HCT116 (cell line): ENCODE measurements around the gene ALDH1A2. TPM values are rescaled to one million over a fixed set of nuclear protein-coding genes. Genes with fewer than 3 reads are reported as not detected.
A peak's percentile ranks its signal among the peaks of the same experiment; 100 is the strongest.

ENCODE experiments used
- ATAC-seq: fragments of 200-7000 bp; cut with Tn5 transposase; 2 replicates; pipeline ENCODE4 v1.9.1; 2020; ENCODE audit warnings: mild to moderate bottlenecking, moderate library complexity
- BruUV-seq: library from RNA; stranded (reverse); fragments of 400-500 nt; replicated peaks from 2 replicates; lab custom pipeline; 2021; lab: Mats Ljungman, UMichigan
- CTCF ChIA-PET: fragments of 300-600 bp; sonication (Branson Sonifier 250); formaldehyde crosslinking; loops from one replicate; lab custom pipeline; 2021; ENCODE audit warnings: antibody characterized with exemption; lab: Charles Lee
- POLR2A ChIA-PET: fragments of 300-600, 350-600 bp; sonication (Branson Sonifier 250); formaldehyde crosslinking; loops from one replicate; lab custom pipeline; 2021; ENCODE audit warnings: antibody characterized with exemption; lab: Charles Lee
- RAD21 ChIA-PET, 2 experiments: fragments of 300-600 bp; sonication (Branson Sonifier 250); formaldehyde crosslinking; loops; one replicate each; lab custom pipeline; 2023; ENCODE audit warnings: low total read pairs in 2 of 2; ENCODE audit not compliant: uncharacterized antibody in 2 of 2, unreplicated experiment in 2 of 2, low non-redundant PET in 1 of 2; lab: Charles Lee
- DNase-seq: peaks from one replicate; pipeline ENCODE4 v3.0.0-alpha.2; 2010; ENCODE audit warnings: low read depth, low spot score
- H2AFZ ChIP-seq: fragments of 200-600 bp; shearing (Covaris generic), sonication (generic); 2 replicates; pipeline ENCODE4 v1.6.1; 2017; ENCODE audit warnings: low read depth, mixed run types, mixed read lengths, antibody characterized with exemption, low read length; ENCODE audit not compliant: poor library complexity, severe bottlenecking
- H3K27ac ChIP-seq: 2 replicates; pipeline ENCODE4 v1.5.1; 2012; ENCODE audit warnings: low read depth, low read length
- H3K27me3 ChIP-seq: fragments of 200-600 bp; sonication (generic); 2 replicates; pipeline ENCODE4 v1.6.1; 2016; ENCODE audit warnings: mixed run types, low read length, mixed read lengths; ENCODE audit not compliant: insufficient read depth
- H3K36me3 ChIP-seq, 2 experiments: fragments of 200-500 bp in 1 of 2; fragments of 200-600 bp in 1 of 2; sonication (Bioruptor generic) in 1 of 2; sonication (generic) in 1 of 2; 2 replicates each; pipeline versions ENCODE4 v1.5.1 to v1.6.1; 2014 to 2016; ENCODE audit warnings: low read length in 2 of 2, inconsistent platforms in 1 of 2, mixed read lengths in 1 of 2, mixed run types in 1 of 2; ENCODE audit not compliant: insufficient read depth in 2 of 2, control insufficient read depth in 1 of 2
- H3K4me1 ChIP-seq, 2 experiments: fragments of 200-600 bp in 1 of 2; sonication (generic) in 1 of 2; 2 replicates each; pipeline versions ENCODE4 v1.5.1 to v1.6.1; 2012 to 2017; ENCODE audit warnings: low read length in 2 of 2, inconsistent platforms in 1 of 2, mild to moderate bottlenecking in 1 of 2, mixed read lengths in 1 of 2, mixed run types in 1 of 2, moderate library complexity in 1 of 2; ENCODE audit not compliant: insufficient read depth in 2 of 2, control insufficient read depth in 1 of 2
- H3K4me2 ChIP-seq: fragments of 200-600 bp; sonication (generic); 2 replicates; pipeline ENCODE4 v1.6.1; 2017; ENCODE audit warnings: mixed run types, low read length, mixed read lengths
- H3K4me3 ChIP-seq, 2 experiments: fragments of 200-600 bp in 1 of 2; sonication (generic) in 1 of 2; replicated peaks in 1 of 2; 2 replicates each; pipeline ENCODE4 v1.5.1; 2011 to 2016; ENCODE audit warnings: low read length in 2 of 2, control low read depth in 1 of 2, low read depth in 1 of 2, mild to moderate bottlenecking in 1 of 2, mixed read lengths in 1 of 2, mixed run types in 1 of 2
- H3K79me2 ChIP-seq: fragments of 200-600 bp; sonication (generic); 2 replicates; pipeline ENCODE4 v1.6.1; 2017; ENCODE audit warnings: mild to moderate bottlenecking, mixed run types, low read length, moderate library complexity, mixed read lengths; ENCODE audit not compliant: insufficient read depth
- H3K9ac ChIP-seq: fragments of 200-600 bp; sonication (generic); 2 replicates; pipeline ENCODE4 v1.6.1; 2016; ENCODE audit warnings: low read length, mixed read lengths
- H3K9me2 ChIP-seq: fragments of 200-600 bp; sonication (generic), shearing (Covaris generic); 2 replicates; pipeline ENCODE4 v1.6.1; 2017; ENCODE audit warnings: mixed run types, mild to moderate bottlenecking, moderate library complexity; ENCODE audit not compliant: insufficient read depth
- H3K9me3 ChIP-seq, 2 experiments: fragments of 200-500 bp in 1 of 2; fragments of 200-600 bp in 1 of 2; sonication (Bioruptor generic) in 1 of 2; sonication (generic) in 1 of 2; 2 replicates each; pipeline ENCODE4 v1.6.1; 2014 to 2017; ENCODE audit warnings: low read length in 2 of 2, mixed read lengths in 2 of 2, inconsistent platforms in 1 of 2, low read depth in 1 of 2, mild to moderate bottlenecking in 1 of 2, mixed run types in 1 of 2, moderate library complexity in 1 of 2; ENCODE audit not compliant: control insufficient read depth in 1 of 2, insufficient read depth in 1 of 2
- H4K20me1 ChIP-seq: fragments of 200-600 bp; sonication (generic), shearing (Covaris generic); 2 replicates; pipeline ENCODE4 v1.6.1; 2017; ENCODE audit warnings: mixed run types, mild to moderate bottlenecking, moderate library complexity; ENCODE audit not compliant: insufficient read depth
- CBX3 ChIP-seq: IDR thresholded peaks from 2 replicates; pipeline ENCODE4 v1.6.1; 2012; ENCODE audit warnings: low read depth
- ELF1 ChIP-seq: IDR thresholded peaks from 2 replicates; pipeline ENCODE4 v1.6.1; 2012; ENCODE audit warnings: low read depth, borderline replicate concordance
- EZH2 ChIP-seq: fragments of 200-600 bp; sonication (generic); IDR thresholded peaks from 2 replicates; pipeline ENCODE4 v1.6.1; 2017; ENCODE audit warnings: antibody characterized with exemption, mixed run types
- JUND ChIP-seq: IDR thresholded peaks from 2 replicates; pipeline ENCODE4 v1.6.1; 2012
- POLR2A ChIP-seq: IDR thresholded peaks from 2 replicates; pipeline ENCODE4 v1.7.0; 2011; ENCODE audit warnings: borderline replicate concordance; ENCODE audit not compliant: insufficient read depth, insufficient read length; ENCODE audit errors: extremely low read depth
- RAD21 ChIP-seq: IDR thresholded peaks from 2 replicates; pipeline ENCODE4 v1.6.1; 2012; ENCODE audit warnings: low read depth, mild to moderate bottlenecking
- SP1 ChIP-seq: IDR thresholded peaks from 2 replicates; pipeline ENCODE4 v1.6.1; 2012; ENCODE audit warnings: low read depth
- SRF ChIP-seq: IDR thresholded peaks from 2 replicates; pipeline ENCODE4 v1.6.1; 2012; ENCODE audit warnings: low read depth
- TCF7L2 ChIP-seq: IDR thresholded peaks from 2 replicates; pipeline ENCODE4 v1.7.0; 2011; ENCODE audit warnings: borderline replicate concordance, inconsistent platforms; ENCODE audit not compliant: insufficient read depth, insufficient read length; ENCODE audit errors: extremely low read depth
- YY1 ChIP-seq: IDR thresholded peaks from 2 replicates; pipeline ENCODE4 v1.6.1; 2011; ENCODE audit warnings: low read length, low read depth, moderate library complexity, mild to moderate bottlenecking; ENCODE audit not compliant: insufficient replicate concordance; ENCODE audit errors: extremely low read depth
- ZBTB33 ChIP-seq: IDR thresholded peaks from 2 replicates; pipeline ENCODE4 v1.6.1; 2011; ENCODE audit warnings: mild to moderate bottlenecking, low read length, moderate library complexity; ENCODE audit not compliant: insufficient replicate concordance; ENCODE audit errors: extremely low read depth
- ZFX ChIP-seq: fragments of 450-650 bp; IDR thresholded peaks from 2 replicates; pipeline ENCODE4 v1.6.1; 2017
- ZNF274 ChIP-seq: fragments of 200-500 bp; sonication (Bioruptor generic); IDR thresholded peaks from 2 replicates; pipeline ENCODE4 v1.6.1; 2014; ENCODE audit warnings: mild to moderate bottlenecking, low read depth, low read length, inconsistent platforms
- intact Hi-C: fragments of 100-400 bp; cut with micrococcal nuclease; formaldehyde crosslinking; loops from 2 replicates; pipeline ENCODE4 v1.10.0; 2022
- total RNA-seq: library from RNA; stranded (reverse); gene quantifications from one replicate; pipeline ENCODE4 v1.2.1, GENCODE V29; 2021; ENCODE audit not compliant: unreplicated experiment
- TF ChIP-seq, protein P1 (sequence below): IDR thresholded peaks from 2 replicates; pipeline ENCODE4 v1.6.1; 2012
- TF ChIP-seq, protein P2 (sequence below), 3 experiments: fragments of 200-600 bp in 1 of 3; sonication (generic) in 1 of 3; IDR thresholded peaks in 2 of 3; conservative IDR thresholded peaks in 1 of 3; 2 replicates each; pipeline ENCODE4 v1.5.1; 2012 to 2017; ENCODE audit warnings: low read depth in 2 of 3, low read length in 2 of 3, antibody characterized with exemption in 1 of 3, borderline replicate concordance in 1 of 3, control low read depth in 1 of 3, mild to moderate bottlenecking in 1 of 3, mixed read lengths in 1 of 3, mixed run types in 1 of 3, moderate library complexity in 1 of 3; ENCODE audit not compliant: insufficient read depth in 1 of 3

Gene ALDH1A2
- total RNA-seq, 1 experiment from 2014 or later = 1.7 TPM

DNA sequence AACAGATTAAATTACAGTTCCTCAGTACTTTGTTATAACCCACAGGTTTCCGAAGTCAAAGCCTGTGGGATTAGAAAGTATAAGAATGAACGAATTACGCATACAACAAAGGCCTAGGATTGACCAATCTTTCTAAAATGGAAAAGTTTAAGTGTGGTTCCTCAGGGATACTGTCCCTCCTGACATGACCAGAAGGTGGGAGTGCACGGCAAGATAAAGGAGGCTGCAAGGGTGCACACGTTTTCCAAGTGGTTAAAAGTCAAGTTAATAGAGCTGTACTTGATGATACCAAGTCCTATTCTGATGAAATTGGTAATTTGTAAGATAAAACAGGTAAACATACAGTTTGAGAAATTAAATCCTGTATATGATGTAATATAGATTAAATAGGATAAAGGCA lies 96.2 kb downstream of the ALDH1A2 start:
- RAD21 ChIA-PET = no interaction called here

GRCh38 chr15:57962887-57963286 lies 102.6 kb downstream of the ALDH1A2 start:
- Histone ChIP-seq H3K9ac (no peak overlapping the region), H3K36me3 (no peaks in the 10 kb centered on the region), H3K27ac (no peak overlapping the region), H4K20me1 (no peaks in the 10 kb centered on the region), H3K4me2 (no peak overlapping the region), H2AFZ (no peak overlapping the region), H3K9me3 (no peaks in the 10 kb centered on the region), H3K79me2 (no peaks in the 10 kb centered on the region), H3K4me3 (no peak overlapping the region), H3K4me1 (no peaks in the 10 kb centered on the region), H3K9me2 (no peaks in the 10 kb centered on the region), H3K27me3 (peaks cover 9% of the 10 kb centered on the region; the same call in 1 of the 2 replicates)
- no peak for DNase-seq
- RAD21 ChIA-PET = no interaction called here
- CTCF ChIA-PET = interaction anchor here (1.2 kb wide), 1 partner anchor 102 kb away, joined by 4 read pairs; no protein-coding TSS in a partner anchor
- intact Hi-C loops = no loop called here
- POLR2A ChIA-PET = no interaction called here
- ATAC-seq = no peak
- no TSS peak for BruUV-seq
- no peak for TF ChIP-seq SRF
- no peak for TF ChIP-seq YY1
- no peak for TF ChIP-seq CBX3
- TF ChIP-seq JUND = no peak
- no peak for TF ChIP-seq SP1
- no peak for TF ChIP-seq ZNF274
- TF ChIP-seq ZFX = no peak
- TF ChIP-seq ZBTB33 = no peak
- TF ChIP-seq TCF7L2 = no peak
- no peak for TF ChIP-seq POLR2A
- no peak for TF ChIP-seq ELF1
- TF ChIP-seq, protein P1, sequence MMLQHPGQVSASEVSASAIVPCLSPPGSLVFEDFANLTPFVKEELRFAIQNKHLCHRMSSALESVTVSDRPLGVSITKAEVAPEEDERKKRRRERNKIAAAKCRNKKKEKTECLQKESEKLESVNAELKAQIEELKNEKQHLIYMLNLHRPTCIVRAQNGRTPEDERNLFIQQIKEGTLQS = no peak
- no peak for TF ChIP-seq RAD21

More for the DNA sequence above, 96.2 kb downstream of the ALDH1A2 start:
- Histone ChIP-seq H3K27me3 (no peaks in the 10 kb centered on the region), H3K36me3 (no peaks in the 10 kb centered on the region), H3K79me2 (no peaks in the 10 kb centered on the region), H3K4me1 (no peaks in the 10 kb centered on the region), H2AFZ (no peak overlapping the region), H3K9ac (no peak overlapping the region), H3K4me2 (no peak overlapping the region), H3K4me3 (no peak overlapping the region), H4K20me1 (no peaks in the 10 kb centered on the region), H3K27ac (no peak overlapping the region), H3K9me2 (no peaks in the 10 kb centered on the region), H3K9me3 (no peaks in the 10 kb centered on the region)
- ChIA-PET CTCF (interaction anchor here (1.2 to 2.6 kb wide), 2 partner anchors 97 to 101 kb away, joined by 6 to 15 read pairs; no protein-coding TSS in a partner anchor), POLR2A (no interaction called here)
- intact Hi-C loops = no loop called here
- DNase-seq (no peak), ATAC-seq (no peak; the same call in 1 of the 2 replicates)
- no TSS peak for BruUV-seq
- TF ChIP-seq CBX3 (no peak), ZFX (no peak), EZH2 (no peak), RAD21 (peak; percentile 38; the same call in 1 of the 2 replicates), YY1 (no peak)
- TF ChIP-seq, protein P2, sequence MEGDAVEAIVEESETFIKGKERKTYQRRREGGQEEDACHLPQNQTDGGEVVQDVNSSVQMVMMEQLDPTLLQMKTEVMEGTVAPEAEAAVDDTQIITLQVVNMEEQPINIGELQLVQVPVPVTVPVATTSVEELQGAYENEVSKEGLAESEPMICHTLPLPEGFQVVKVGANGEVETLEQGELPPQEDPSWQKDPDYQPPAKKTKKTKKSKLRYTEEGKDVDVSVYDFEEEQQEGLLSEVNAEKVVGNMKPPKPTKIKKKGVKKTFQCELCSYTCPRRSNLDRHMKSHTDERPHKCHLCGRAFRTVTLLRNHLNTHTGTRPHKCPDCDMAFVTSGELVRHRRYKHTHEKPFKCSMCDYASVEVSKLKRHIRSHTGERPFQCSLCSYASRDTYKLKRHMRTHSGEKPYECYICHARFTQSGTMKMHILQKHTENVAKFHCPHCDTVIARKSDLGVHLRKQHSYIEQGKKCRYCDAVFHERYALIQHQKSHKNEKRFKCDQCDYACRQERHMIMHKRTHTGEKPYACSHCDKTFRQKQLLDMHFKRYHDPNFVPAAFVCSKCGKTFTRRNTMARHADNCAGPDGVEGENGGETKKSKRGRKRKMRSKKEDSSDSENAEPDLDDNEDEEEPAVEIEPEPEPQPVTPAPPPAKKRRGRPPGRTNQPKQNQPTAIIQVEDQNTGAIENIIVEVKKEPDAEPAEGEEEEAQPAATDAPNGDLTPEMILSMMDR (IDR thresholded peaks at IDR 0.05 in 2 of 3, conservative IDR thresholded peaks at IDR 0.05 in 1 of 3; ENCODE audit: borderline replicate concordance in 1 of 3, insufficient read depth in 1 of 3, low read depth in 2 of 3, low read length in 2 of 3) = peak in 1 of 3 experiments; percentile 29; a peak in 1 of 6 replicates
